Measurements from ENCODE around the gene DLGAP1. TPM values are rescaled to one million over a fixed set of nuclear protein-coding genes. Genes with fewer than 3 reads are reported as not detected.

DLGAP1 gene
- total RNA-seq, 1 donor from 2014 or later = not detected

- intact Hi-C loops (cut with DNase I) = no loop called here
- ATAC-seq = no peak
- DNase-seq (ENCODE audit: missing footprints) = no peak
Measured at GRCh38 chr18:4126939-4127338, 328.2 kb downstream of the DLGAP1 start.

DNA sequence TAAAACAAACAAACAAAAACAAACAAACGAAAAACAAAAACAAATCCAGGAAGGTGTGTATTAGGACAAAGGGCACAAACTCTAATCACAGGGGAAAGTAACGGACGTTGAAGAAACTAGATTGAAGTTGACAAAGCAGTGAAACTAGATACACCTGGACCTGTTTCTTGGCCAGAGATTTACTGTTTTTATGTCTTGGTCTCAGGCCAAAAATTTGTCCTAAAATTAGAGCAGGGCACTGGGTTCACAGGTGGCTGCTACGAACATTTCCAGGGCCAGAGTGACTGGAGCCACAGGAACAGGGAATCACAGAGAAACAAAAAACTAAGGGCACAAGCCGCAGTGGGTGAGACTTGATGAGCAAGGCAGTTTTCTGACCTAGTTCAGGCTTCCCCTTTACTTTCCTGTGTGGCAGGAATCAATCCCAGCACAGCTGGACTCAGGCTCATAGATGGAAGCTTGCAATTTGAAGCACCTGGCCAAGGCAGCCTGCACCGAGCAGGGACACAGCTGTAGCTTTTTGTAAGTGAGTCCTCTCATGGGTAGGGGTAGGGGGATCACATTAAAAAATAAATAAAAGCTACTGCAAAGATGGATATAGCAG lies 329.4 kb downstream of the DLGAP1 start:
- ATAC-seq (no peak), DNase-seq (ENCODE audit: missing footprints) (no peak)
- intact Hi-C loops (cut with DNase I) = no loop called here

- intact Hi-C loops (cut with DNase I) = no loop called here
- DNase-seq (ENCODE audit: missing footprints) = peak; percentile 71
- peak; percentile 90 for ATAC-seq
Measured at GRCh38 chr18:4125224-4125623, 329.9 kb downstream of the DLGAP1 start.

GRCh38 chr18:4119813-4120212 lies 335.3 kb downstream of the DLGAP1 start:
- ATAC-seq = no peak
- intact Hi-C loops (cut with DNase I) = no loop called here

GRCh38 chr18:4119127-4119648 lies 335.9 kb downstream of the DLGAP1 start:
- intact Hi-C loops (cut with DNase I) = no loop called here
- ATAC-seq = no peak
- no peak for DNase-seq (ENCODE audit: missing footprints)

More at GRCh38 chr18:4119813-4120212, 335.3 kb downstream of the DLGAP1 start:
- no peak for DNase-seq (ENCODE audit: missing footprints)

- DNase-seq (ENCODE audit: missing footprints) (no peak), ATAC-seq (no peak)
- intact Hi-C loops (cut with DNase I) = loop anchor here (5.0 kb wide), 1 partner anchor 949 kb away; no protein-coding TSS in a partner anchor
Measured at GRCh38 chr18:4108016-4108415, 347.1 kb downstream of the DLGAP1 start.

- DNase-seq (ENCODE audit: missing footprints) (no peak), ATAC-seq (no peak)
- intact Hi-C loops (cut with DNase I) = loop anchor here (5.0 kb wide), 1 partner anchor 950 kb away; no protein-coding TSS in a partner anchor
Measured at GRCh38 chr18:4107049-4107467, 348.0 kb downstream of the DLGAP1 start.

DNA sequence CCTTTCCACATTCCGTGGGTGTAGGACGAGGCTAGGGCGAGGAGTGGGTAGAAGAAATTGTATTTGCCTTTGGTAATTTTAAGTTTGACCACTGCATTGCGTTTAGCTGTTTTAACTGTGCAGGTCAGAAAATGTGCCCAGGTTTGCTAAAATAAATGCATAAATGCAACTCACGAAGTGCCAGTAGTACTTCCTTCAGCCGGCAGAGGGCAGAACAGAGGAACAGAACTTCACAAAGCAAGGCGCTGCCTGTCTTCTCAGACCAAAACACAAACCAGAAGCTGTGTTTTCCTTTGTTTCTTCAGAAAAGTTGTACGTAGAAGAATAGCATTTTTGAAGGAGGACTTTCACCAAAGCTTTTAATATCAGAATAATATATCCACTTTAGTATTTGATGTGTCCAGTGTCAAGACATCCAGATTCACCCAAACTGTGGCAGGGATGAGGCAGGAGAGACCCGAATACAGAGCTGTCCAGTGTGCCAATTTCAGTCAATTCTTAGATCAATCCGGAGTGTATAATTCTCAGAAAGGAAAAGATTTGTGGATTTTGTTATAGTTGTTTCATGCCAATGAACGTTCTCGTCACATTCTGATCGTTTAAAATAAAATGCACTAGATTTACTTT lies 348.6 kb downstream of the DLGAP1 start:
- DNase-seq (ENCODE audit: missing footprints) (no peak), ATAC-seq (no peak)
- intact Hi-C loops (cut with DNase I) = loop anchor here (5.0 kb wide), 1 partner anchor 951 kb away; no protein-coding TSS in a partner anchor

GRCh38 chr18:4102901-4103300 lies 352.2 kb downstream of the DLGAP1 start:
- ATAC-seq = no peak
- intact Hi-C loops (cut with DNase I) = no loop called here

DNA sequence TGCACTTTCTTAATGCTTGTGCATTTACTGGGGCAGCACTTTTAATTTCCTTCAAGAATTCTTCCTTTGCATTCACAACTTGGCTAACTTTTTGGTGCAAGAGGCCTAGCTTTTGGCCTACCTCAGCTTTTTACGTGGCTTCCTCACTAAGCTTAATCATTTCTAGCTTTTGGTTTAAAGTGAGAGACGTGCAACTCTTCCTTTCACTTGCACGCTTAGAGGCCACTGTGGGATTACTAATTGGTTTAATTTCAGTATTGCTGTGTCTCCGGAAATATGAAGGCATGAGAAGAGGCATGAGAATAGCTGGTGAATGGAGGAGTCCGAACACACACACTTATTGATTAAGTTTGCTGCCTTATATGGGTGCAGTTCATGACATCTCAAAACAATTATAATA lies 354.1 kb downstream of the DLGAP1 start:
- DNase-seq (ENCODE audit: missing footprints) = no peak
- intact Hi-C loops (cut with DNase I) = no loop called here

More at GRCh38 chr18:4102901-4103300, 352.2 kb downstream of the DLGAP1 start:
- DNase-seq (ENCODE audit: missing footprints) = no peak

DNA sequence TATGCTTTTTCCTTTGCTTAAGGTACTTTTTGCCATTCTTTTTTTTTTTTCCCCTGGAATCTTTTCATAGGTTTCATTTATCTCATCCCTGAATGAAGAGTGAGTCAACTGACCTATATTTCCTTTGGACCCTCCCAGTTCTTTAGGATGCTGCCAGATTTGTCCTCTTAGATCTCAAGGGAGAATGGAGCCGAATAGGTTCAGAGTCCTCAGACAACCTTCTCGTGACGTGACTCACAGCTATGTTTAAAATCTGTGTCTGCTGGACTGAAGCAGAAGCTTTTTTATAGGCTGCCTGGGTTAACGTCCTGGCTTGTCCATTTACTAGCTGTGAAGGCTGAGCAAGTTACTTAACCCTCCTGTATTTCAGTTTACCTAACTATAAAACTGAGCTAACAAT lies 358.6 kb downstream of the DLGAP1 start:
- intact Hi-C loops (cut with DNase I) = no loop called here
- no peak for ATAC-seq

More for the DNA sequence above, 354.1 kb downstream of the DLGAP1 start:
- ATAC-seq = no peak

GRCh38 chr18:4093676-4094075 lies 361.4 kb downstream of the DLGAP1 start:
- intact Hi-C loops (cut with DNase I) = no loop called here
- no peak for DNase-seq (ENCODE audit: missing footprints)
- ATAC-seq = no peak

More for the DNA sequence above, 358.6 kb downstream of the DLGAP1 start:
- DNase-seq (ENCODE audit: missing footprints) = no peak

DNA sequence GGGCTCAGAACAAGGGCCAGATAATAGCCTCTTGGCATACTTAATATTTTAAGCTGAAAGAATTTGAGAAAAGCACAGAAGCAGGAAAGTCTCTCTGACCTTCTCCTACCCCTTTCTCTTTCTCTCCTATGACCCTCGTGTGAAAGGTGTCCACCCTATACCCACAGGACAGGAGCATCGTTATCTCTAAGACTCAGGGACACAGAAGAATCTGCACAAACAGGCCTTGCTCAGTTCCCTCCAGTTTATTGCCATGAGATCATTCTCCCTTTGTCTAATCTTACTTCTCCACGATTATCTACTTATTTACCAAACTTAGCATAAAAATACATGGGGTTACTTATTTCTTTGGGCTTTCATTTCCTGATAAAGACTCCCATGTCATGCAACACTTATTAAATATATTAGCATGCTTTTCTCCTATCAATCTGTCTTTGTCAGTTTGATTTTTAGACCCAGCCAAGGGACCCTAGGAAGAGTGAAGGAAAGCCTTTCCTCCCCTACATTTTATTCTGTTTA lies 370.7 kb downstream of the DLGAP1 start:
- no peak for ATAC-seq
- DNase-seq (ENCODE audit: missing footprints) = no peak
- intact Hi-C loops (cut with DNase I) = no loop called here

- intact Hi-C loops (cut with DNase I) = no loop called here
- ATAC-seq = no peak
Measured at GRCh38 chr18:4078246-4078645, 376.9 kb downstream of the DLGAP1 start.

DNA sequence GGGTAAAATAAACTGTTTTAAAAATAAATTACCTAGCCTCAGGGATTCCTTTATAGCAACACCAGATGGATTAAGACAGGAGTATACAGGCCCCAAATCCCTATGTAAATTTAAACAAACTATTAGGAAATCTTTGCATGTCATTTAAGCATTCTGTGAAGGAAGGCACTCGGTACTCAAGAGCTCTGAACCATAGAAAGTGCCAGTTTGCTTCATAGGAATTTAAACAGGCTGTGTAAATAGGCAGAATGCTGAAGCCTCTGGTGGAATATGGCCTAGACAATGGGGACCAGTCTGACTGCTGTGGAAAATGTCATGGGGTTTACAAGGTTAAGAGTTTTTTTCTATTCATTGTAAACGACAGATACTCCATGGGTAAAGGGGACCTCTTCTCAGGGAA lies 377.4 kb downstream of the DLGAP1 start:
- intact Hi-C loops (cut with DNase I) = no loop called here
- no peak for ATAC-seq
- DNase-seq (ENCODE audit: missing footprints) = no peak

More at GRCh38 chr18:4078246-4078645, 376.9 kb downstream of the DLGAP1 start:
- no peak for DNase-seq (ENCODE audit: missing footprints)

GRCh38 chr18:4077204-4077603 lies 377.9 kb downstream of the DLGAP1 start:
- intact Hi-C loops (cut with DNase I) = no loop called here
- ATAC-seq (no peak), DNase-seq (ENCODE audit: missing footprints) (no peak)

DNA sequence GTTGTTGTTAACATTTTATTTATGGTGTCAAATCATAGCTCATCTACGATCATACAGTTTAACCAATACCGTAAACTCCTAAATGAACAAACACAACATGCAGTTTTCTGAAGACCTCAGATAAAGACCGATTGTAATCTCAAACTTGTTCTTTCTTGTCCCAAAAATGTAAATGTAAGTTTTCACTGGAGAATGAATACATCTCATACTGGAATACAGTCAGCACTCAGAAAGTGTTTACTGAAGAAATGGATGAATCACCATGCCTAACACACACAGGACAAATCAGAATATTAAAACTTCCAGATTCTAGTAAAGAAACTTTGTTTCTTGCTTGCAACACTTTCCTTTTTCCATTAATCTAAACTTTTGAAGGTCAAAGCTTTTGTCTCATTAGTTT lies 380.5 kb downstream of the DLGAP1 start:
- no peak for DNase-seq (ENCODE audit: missing footprints)
- intact Hi-C loops (cut with DNase I) = no loop called here
- ATAC-seq = no peak

DNA sequence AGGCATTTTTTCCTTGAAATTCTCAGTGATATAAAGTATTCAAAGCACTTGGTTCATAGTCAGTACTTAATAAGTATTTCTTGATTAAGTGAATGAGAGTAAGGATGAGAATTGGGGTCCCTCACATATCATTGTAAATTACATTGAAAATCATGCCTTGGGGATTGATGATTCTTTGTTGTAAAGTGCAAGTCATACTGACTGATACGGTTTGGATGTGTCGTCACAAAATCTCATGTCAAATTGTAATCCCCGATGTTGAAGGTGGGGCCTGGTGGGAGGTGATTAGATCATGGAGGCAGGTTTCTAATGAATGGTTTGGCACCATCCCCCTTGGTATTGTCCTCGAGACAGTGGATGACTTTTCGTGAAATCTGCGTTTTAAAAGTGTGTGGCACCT lies 385.9 kb downstream of the DLGAP1 start:
- no peak for ATAC-seq
- intact Hi-C loops (cut with DNase I) = loop anchor here (5.0 kb wide), 2 partner anchors 297 to 367 kb away; no protein-coding TSS in a partner anchor

GRCh38 chr18:4068552-4069158 lies 386.5 kb downstream of the DLGAP1 start:
- DNase-seq (ENCODE audit: missing footprints) (no peak), ATAC-seq (no peak)
- intact Hi-C loops (cut with DNase I) = loop anchor here (5.0 kb wide), 2 partner anchors 296 to 366 kb away; no protein-coding TSS in a partner anchor

More for the DNA sequence above, 385.9 kb downstream of the DLGAP1 start:
- DNase-seq (ENCODE audit: missing footprints) = no peak
